T-cell (primary cell): ENCODE data around the gene COQ4. TPM values are rescaled to one million over a fixed set of nuclear protein-coding genes. Genes with fewer than 3 reads are reported as not detected.
"Not testable (repeated sequence)": the region's sequence is repeated elsewhere in the genome, so short reads cannot be mapped to it uniquely, and the experiment has no call there.

Experiments
- ATAC-seq, 4 experiments: fragments of 200-7000 bp in 3 of 4; fragments of 150-1000 bp in 1 of 4; cut with Tn5 transposase; replicated peaks in 1 of 4; 1 replicate in 3 of 4; 2 replicates in 1 of 4; pipeline ENCODE4 v1.10.0; 2021; ENCODE audit warnings: moderate library complexity in 3 of 4, mild to moderate bottlenecking in 2 of 4, moderate number of reproducible peaks in 1 of 4
- CTCF ChIA-PET, 2 donors: fragments of 300-600 bp; sonication (Branson Sonifier 250); formaldehyde crosslinking; loops; one replicate each; lab custom pipeline; 2022; ENCODE audit warnings: antibody characterized with exemption in 2 of 2; lab: Charles Lee
- POLR2A ChIA-PET, 2 donors: fragments of 300-600 bp; sonication (Branson Sonifier 250); formaldehyde crosslinking; loops; one replicate each; lab custom pipeline; 2022; ENCODE audit warnings: antibody characterized with exemption in 2 of 2; lab: Charles Lee
- DNase-seq, 35 experiments: peaks; one replicate each; pipeline versions ENCODE4 v3.0.0 to v3.0.0-alpha.2; 2013 to 2023
- H3K27ac ChIP-seq: one replicate; pipeline ENCODE4 v1.5.1; 2013; ENCODE audit warnings: low read length
- H3K27me3 ChIP-seq, 2 experiments: replicated peaks in 1 of 2; 1 replicate in 1 of 2; 2 replicates in 1 of 2; pipeline versions ENCODE4 v1.6.1 to v1.7.0; 2013; ENCODE audit warnings: low read length in 1 of 2, mixed read lengths in 1 of 2; ENCODE audit not compliant: control insufficient read depth in 2 of 2, insufficient read depth in 2 of 2; ENCODE audit errors: extremely low read depth in 1 of 2
- H3K36me3 ChIP-seq, 2 donors: 1 replicate in 1 of 2; 2 replicates in 1 of 2; pipeline versions ENCODE4 v1.6.1 to v1.7.0; 2013; ENCODE audit warnings: low read length in 1 of 2; ENCODE audit not compliant: control insufficient read depth in 2 of 2, insufficient read depth in 1 of 2; ENCODE audit errors: extremely low read depth in 1 of 2
- H3K4me1 ChIP-seq, 2 experiments: 1 replicate in 1 of 2; 2 replicates in 1 of 2; pipeline versions ENCODE4 v1.6.1 to v1.7.0; 2013; ENCODE audit warnings: low read length in 2 of 2, mixed read lengths in 1 of 2; ENCODE audit not compliant: insufficient read depth in 2 of 2, control insufficient read depth in 1 of 2; ENCODE audit errors: extremely low read depth in 1 of 2
- H3K4me3 ChIP-seq, 2 donors: 1 replicate in 1 of 2; 2 replicates in 1 of 2; pipeline versions ENCODE4 v1.5.1 to v1.7.0; 2013; ENCODE audit warnings: mild to moderate bottlenecking in 2 of 2, low read length in 1 of 2, moderate library complexity in 1 of 2; ENCODE audit not compliant: control insufficient read depth in 1 of 2; ENCODE audit errors: extremely low read depth in 1 of 2
- H3K9me3 ChIP-seq: 2 replicates; pipeline ENCODE4 v1.7.0; 2013
- H3K27ac Mint-ChIP-seq, 2 donors: one replicate each; pipeline ENCODE4 v1.8.0; 2020 to 2021; ENCODE audit warnings: mild to moderate bottlenecking in 2 of 2, mixed read lengths in 2 of 2
- H3K27me3 Mint-ChIP-seq, 2 donors: one replicate each; pipeline ENCODE4 v1.8.0; 2021 to 2022; ENCODE audit warnings: mixed read lengths in 2 of 2
- H3K36me3 Mint-ChIP-seq: one replicate; pipeline ENCODE4 v1.8.0; 2021; ENCODE audit warnings: mixed read lengths
- H3K4me1 Mint-ChIP-seq, 3 donors: one replicate each; pipeline ENCODE4 v1.8.0; 2020 to 2022; ENCODE audit warnings: mixed read lengths in 3 of 3, mild to moderate bottlenecking in 1 of 3
- H3K4me3 Mint-ChIP-seq, 3 donors: one replicate each; pipeline ENCODE4 v1.8.0; 2020 to 2022; ENCODE audit warnings: mild to moderate bottlenecking in 3 of 3, mixed read lengths in 3 of 3, moderate library complexity in 3 of 3
- H3K9me3 Mint-ChIP-seq, 3 donors: one replicate each; pipeline ENCODE4 v1.8.0; 2020 to 2022; ENCODE audit warnings: mixed read lengths in 3 of 3
- WGBS: methylation state at CpG from one replicate; pipeline ENCODE4 v1.1.5; 2013; ENCODE audit warnings: missing lambda C conversion rate; ENCODE audit not compliant: insufficient coverage; 5-methylcytosine and 5-hydroxymethylcytosine counted together
- total RNA-seq, 35 experiments: library from RNA in 6 of 35; stranded (reverse) in 6 of 35; fragments of 120-200 nt in 1 of 35; gene quantifications; one replicate each; pipeline versions ENCODE4 v1.2.1 to v1.2.4 and lab custom pipeline; 2013 to 2026

The COQ4 gene
- total RNA-seq, 5 donors from 2014 or later (not counting 1 experiment from before 2014, with no cell fraction given), result 32.2 to 60.0 (median 54.5) TPM

DNA sequence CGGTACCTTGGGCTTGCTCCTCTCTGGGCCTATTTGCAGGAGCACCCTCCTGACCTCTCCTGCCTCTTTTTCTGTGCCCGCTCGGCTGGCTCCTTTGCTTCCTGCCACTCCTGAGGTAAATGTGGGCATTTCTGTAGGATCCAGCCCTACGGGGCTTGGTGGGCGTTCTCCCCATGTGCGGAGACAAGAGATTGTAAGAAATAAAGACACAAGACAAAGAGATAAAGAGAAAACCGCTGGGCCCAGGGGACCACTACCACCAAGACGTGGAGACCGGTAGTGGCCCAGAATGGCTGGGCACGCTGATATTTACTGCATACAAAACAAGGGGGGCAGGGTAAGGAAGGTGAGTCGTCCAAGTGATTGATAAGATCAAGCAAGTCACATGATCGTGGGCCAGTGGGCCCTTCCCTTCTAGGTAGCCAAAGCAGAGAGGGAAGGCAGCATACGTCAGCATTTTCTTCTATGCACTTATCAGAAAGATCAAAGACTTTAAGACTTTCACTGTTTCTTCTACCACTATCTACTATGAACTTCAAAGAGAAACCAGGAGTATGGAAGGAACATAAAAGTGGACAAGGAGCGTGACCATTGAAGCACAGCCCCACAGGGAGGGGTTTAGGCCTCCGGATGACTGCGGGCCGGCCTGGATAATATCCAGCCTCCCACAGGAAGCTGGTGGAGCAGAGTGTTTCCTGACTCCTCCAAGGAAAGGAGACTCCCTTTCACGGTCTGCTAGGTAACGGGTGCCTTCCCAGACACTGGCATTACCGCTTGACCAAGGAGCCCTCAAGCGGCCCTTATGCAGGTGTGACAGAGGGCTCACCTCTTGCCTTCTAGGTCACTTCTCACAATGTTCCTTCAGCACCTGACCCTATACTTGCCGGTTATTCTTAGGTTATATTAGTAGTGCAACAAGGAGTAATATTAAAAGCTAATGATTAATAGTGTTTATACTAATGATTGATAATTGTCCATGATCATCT lies 43.3 kb upstream of the COQ4 start:
- H3K27me3 ChIP-seq, DNase-seq, H3K36me3 ChIP-seq, POLR2A ChIA-PET, H3K9me3 Mint-ChIP-seq, CTCF ChIA-PET, H3K4me3 ChIP-seq, H3K27ac Mint-ChIP-seq, H3K27me3 Mint-ChIP-seq, H3K27ac ChIP-seq, H3K9me3 ChIP-seq, ATAC-seq: not testable (repeated sequence)
- H3K4me3 Mint-ChIP-seq, result peak overlapping the region in 1 of 3 donors; percentile 9
- H3K4me1 ChIP-seq, result peaks cover 3 to 21% of the 10 kb centered on the region in 2 experiments
- peaks cover 28 to 38% (median 29%) of the 10 kb centered on the region in 3 donors for H3K4me1 Mint-ChIP-seq
- H3K36me3 Mint-ChIP-seq, result peaks cover 12% of the 10 kb centered on the region
- WGBS, result 88% methylated on average over 9 of the region's 22 CpGs

GRCh38 chr9:128280084-128280622 lies 42.5 kb upstream of the COQ4 start:
- no peaks in the 10 kb centered on the region for H3K27me3 ChIP-seq
- no peak overlapping the region for H3K4me3 ChIP-seq
- ChIA-PET CTCF (no interaction called here), POLR2A (no interaction called here)
- H3K9me3 ChIP-seq, result no peaks in the 10 kb centered on the region
- Mint-ChIP-seq H3K27ac (peak overlapping the region in 1 of 2 donors; percentile 53), H3K9me3 (no peaks in the 10 kb centered on the region), H3K4me3 (no peak overlapping the region), H3K36me3 (peaks cover 12% of the 10 kb centered on the region), H3K27me3 (no peaks in the 10 kb centered on the region), H3K4me1 (peaks cover 21 to 31% (median 21%) of the 10 kb centered on the region in 3 donors)
- H3K27ac ChIP-seq, result no peak overlapping the region
- H3K4me1 ChIP-seq, result peaks cover under 1 to 16% of the 10 kb centered on the region in 2 experiments
- DNase-seq (no peak), ATAC-seq (no peak)
- H3K36me3 ChIP-seq, result no peaks in the 10 kb centered on the region
- WGBS, result 75% methylated on average over 1 of the region's 5 CpGs

DNA sequence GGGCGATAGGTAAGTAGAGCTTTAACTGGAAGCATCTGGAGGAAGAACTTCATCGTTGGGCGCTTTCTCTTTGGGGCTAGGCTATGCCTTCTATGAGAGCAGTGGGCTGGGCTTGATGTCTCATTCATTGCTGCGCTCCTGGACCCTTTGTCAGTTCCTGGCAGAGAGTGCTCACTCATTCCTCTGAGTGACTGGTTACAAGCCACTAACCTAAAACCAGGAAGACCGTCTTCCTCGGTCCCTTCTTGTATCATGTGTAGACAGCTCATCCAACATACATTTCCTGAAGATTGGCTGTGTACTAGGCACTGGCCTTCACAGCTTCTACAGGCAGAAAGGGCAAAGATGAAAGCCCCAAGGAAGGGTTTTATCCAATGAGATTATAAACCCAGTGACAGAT lies 40.1 kb upstream of the COQ4 start:
- DNase-seq (no peak), ATAC-seq (no peak)
- no peak overlapping the region for H3K27ac Mint-ChIP-seq
- 92% methylated on average over 6 of the region's 6 CpGs for WGBS
- peaks cover 0 to 16% of the 10 kb centered on the region in 2 donors for H3K36me3 ChIP-seq
- peaks cover 6 to 13% (median 6%) of the 10 kb centered on the region in 3 donors for H3K4me1 Mint-ChIP-seq
- H3K27me3 ChIP-seq, result no peaks in the 10 kb centered on the region
- H3K27me3 Mint-ChIP-seq, result no peaks in the 10 kb centered on the region
- H3K4me1 ChIP-seq, result no peaks in the 10 kb centered on the region
- peaks cover 16% of the 10 kb centered on the region for H3K36me3 Mint-ChIP-seq
- POLR2A ChIA-PET, result no interaction called here
- no peaks in the 10 kb centered on the region for H3K9me3 Mint-ChIP-seq
- no peaks in the 10 kb centered on the region for H3K9me3 ChIP-seq
- no peak overlapping the region for H3K27ac ChIP-seq
- H3K4me3 Mint-ChIP-seq, result no peak overlapping the region
- H3K4me3 ChIP-seq, result no peak overlapping the region
- CTCF ChIA-PET, result interaction anchor here in 1 of 2 donors (1.3 kb wide), 1 partner anchor 13 kb away, joined by 3 read pairs; no protein-coding TSS in a partner anchor

DNA sequence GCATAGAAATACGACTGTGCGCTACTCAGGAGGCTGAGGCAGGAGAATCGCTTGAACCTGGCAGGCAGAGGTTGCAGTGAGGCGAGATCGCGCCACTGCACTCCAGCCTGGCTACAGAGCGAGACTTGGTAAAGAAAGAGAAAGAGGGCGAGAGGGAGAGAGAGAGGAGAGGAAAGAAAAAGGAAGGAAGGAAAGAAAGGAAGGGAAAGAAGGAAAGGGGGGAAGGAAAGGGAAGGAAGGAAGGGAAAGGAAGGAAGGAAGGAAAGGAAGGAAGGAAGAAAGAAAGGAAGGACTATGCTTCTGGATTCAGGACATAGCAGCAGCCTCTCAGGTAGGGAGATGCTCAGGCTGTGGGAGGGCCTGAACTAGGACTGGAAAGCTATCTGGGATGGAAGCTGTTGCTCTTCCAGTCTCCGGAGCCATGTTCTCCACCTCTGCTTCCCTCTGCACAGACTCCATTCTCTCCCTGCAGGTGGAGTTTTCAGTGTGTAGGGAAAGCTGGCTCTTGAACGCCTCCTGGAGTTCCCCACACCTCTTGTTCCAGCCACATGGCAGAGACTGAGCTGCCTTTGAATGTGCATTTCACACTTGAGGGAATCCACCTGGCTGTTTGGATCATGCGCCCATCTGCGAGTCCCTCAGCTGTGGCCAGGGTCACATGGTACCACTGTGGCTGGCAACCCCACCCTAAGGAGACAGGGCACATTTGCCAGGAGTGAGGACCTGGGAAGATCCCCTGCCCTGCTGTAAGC lies 37.4 kb upstream of the COQ4 start:
- Histone ChIP-seq H3K36me3 (peaks cover 0 to 27% of the 10 kb centered on the region in 2 donors), H3K9me3 (no peaks in the 10 kb centered on the region), H3K27ac (no peak overlapping the region), H3K4me1 (no peaks in the 10 kb centered on the region), H3K4me3 (no peak overlapping the region), H3K27me3 (no peaks in the 10 kb centered on the region)
- 96% methylated on average over 10 of the region's 12 CpGs for WGBS
- ChIA-PET POLR2A (no interaction called here), CTCF (interaction anchor here in 1 of 2 donors (0.6 kb wide), 1 partner anchor 675 kb away, joined by 4 read pairs; no protein-coding TSS in a partner anchor)
- Mint-ChIP-seq H3K27me3 (no peaks in the 10 kb centered on the region), H3K4me1 (peaks cover 0 to under 1% (median 0%) of the 10 kb centered on the region in 3 donors), H3K27ac (no peak overlapping the region), H3K9me3 (no peaks in the 10 kb centered on the region), H3K36me3 (peaks cover 13% of the 10 kb centered on the region), H3K4me3 (no peak overlapping the region)
- no peak for ATAC-seq
- no peak for DNase-seq

- ATAC-seq, result no peak
- Histone ChIP-seq H3K4me1 (no peaks in the 10 kb centered on the region), H3K27me3 (no peaks in the 10 kb centered on the region), H3K4me3 (no peak overlapping the region), H3K9me3 (no peaks in the 10 kb centered on the region), H3K36me3 (peaks cover 0 to 27% of the 10 kb centered on the region in 2 donors), H3K27ac (no peak overlapping the region)
- ChIA-PET CTCF (interaction anchor here in 1 of 2 donors (0.6 kb wide), 1 partner anchor 155 kb away, joined by 3 read pairs; no protein-coding TSS in a partner anchor), POLR2A (no interaction called here)
- Mint-ChIP-seq H3K27ac (no peak overlapping the region), H3K36me3 (peaks cover 10% of the 10 kb centered on the region), H3K27me3 (no peaks in the 10 kb centered on the region), H3K4me3 (no peak overlapping the region), H3K4me1 (no peaks in the 10 kb centered on the region), H3K9me3 (no peaks in the 10 kb centered on the region)
- no peak for DNase-seq
- WGBS, result 88% methylated on average over 5 of the region's 6 CpGs
Measured at GRCh38 chr9:128286440-128286839, 36.2 kb upstream of the COQ4 start.
